HG02870 (cell line): ENCODE measurements around the gene ZDHHC12.
A peak's percentile ranks its signal among the peaks of the same experiment; 100 is the strongest.
"Not testable (repeated sequence)": the region's sequence is repeated elsewhere in the genome, so short reads cannot be mapped to it uniquely, and the experiment has no call there.

Experiments used
- ATAC-seq: cut with Tn5 transposase; IDR thresholded peaks from one replicate; pipeline ENCODE4 v1.9.1; 2021; ENCODE audit warnings: mild to moderate bottlenecking, moderate library complexity; ENCODE audit not compliant: unreplicated experiment

ZDHHC12 gene

DNA sequence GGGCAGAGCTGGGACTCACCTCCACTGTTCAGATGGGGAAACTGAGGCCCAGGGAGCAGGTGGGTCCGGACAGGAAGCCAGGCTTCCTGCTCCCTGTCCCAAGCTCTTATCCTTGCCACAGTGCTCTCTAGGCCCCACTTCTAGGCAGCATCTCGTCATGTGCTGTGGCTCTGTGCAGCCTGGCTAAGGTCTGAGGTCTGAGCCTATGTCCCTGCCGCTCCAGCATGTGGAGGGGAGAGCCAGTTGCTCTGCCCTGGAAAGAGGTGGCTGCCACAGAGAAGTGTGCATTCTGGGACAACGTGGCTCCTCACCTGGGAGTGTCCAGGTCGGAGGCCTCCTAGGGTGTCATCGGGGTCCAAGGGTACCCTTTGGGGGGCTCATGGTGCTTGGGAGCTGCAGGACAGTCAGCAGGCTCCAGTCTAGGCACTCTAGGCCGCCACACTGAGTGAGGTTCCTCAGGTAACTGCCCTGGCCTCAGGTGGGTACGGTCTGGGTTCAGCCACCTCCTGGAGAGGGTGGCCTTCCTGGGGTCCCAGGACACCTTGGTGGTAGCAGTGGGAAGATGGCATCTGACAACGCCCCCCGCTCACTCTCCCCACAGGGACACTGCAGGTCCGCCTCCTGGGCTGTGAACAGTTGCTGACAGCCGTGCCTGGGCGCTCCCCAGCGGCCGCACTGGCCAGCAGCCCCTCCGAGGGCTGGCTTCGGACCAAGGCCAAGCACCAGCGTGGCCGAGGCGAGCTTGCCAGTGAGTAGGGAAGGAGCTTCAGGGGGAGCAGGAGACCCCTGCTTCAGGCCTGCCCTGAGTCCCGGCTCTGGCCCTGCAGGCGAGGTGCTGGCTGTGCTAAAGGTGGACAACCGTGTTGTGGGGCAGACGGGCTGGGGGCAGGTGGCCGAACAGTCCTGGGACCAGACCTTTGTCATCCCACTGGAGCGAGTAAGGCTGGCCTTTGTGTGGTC, 11.2 kb downstream of the ZDHHC12 start:
- ATAC-seq: no peak

DNA sequence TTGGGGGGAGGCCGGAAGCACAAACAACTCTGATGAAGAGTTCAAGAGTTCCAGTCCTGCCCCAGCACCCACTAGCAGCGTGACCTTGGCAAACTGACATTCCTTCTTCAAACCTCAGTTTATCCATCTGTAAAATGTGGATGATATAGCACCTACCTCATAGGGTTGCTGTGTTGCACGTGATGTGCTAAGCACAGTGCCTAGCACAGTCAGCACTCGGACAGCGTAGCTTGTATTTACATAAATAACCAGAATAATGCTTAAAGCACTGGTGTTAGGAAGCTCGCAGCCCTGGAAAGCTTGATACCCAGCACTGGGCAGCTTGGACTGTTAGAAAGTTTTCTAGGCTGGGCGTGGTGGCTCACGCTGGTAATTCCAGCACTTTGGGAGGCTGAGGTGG, 16.5 kb downstream of the ZDHHC12 start:
- no peak for ATAC-seq

DNA sequence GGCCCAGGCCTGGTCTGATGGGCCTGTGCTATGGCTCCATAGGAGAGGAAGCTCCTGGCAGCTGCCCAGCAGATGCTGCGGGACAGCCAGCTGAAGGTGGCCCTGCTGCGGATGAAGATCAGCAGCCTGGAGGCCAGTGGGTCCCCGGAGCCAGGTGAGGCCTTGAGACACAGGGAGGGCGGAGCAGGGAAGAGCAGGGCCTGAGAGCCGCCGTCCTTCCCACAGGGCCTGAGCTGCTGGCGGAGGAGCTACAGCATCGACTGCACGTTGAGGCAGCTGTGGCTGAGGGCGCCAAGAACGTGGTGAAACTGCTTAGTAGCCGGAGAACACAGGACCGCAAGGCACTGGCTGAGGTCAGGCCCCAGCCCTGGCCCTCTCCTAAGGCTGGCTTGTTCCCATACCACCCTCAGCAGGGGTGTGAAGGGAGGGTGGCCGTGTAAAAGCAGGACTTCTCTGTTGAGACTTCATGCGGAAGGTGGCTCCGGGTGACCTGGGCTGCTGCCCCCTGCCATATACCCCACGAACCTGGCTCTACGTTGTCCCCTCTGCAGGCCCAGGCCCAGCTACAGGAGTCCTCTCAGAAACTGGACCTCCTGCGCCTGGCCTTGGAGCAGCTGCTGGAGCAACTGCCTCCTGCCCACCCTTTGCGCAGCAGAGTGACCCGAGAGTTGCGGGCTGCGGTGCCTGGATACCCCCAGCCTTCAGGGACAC, 17.1 kb downstream of the ZDHHC12 start:
- no peak for ATAC-seq

DNA sequence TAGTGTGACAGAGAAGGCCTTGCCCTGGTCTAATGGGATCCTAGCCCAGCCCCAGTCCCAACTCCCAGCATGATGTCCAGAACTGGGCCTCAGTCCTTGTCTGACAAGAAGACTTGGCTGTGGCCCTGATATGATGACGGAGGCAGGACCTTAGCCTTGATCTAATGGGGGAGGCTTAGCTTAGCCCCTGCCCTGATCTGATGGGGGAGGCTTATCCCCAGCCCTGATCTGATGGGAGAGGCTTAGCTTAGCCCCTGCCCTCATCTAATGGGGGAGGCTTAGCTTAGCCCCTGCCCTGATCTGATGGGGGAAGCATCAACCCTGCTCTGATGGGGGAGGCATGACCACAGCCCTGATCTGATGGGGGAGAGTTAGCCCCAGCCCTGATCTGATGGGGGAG, 17.9 kb downstream of the ZDHHC12 start:
- no peak for ATAC-seq

DNA sequence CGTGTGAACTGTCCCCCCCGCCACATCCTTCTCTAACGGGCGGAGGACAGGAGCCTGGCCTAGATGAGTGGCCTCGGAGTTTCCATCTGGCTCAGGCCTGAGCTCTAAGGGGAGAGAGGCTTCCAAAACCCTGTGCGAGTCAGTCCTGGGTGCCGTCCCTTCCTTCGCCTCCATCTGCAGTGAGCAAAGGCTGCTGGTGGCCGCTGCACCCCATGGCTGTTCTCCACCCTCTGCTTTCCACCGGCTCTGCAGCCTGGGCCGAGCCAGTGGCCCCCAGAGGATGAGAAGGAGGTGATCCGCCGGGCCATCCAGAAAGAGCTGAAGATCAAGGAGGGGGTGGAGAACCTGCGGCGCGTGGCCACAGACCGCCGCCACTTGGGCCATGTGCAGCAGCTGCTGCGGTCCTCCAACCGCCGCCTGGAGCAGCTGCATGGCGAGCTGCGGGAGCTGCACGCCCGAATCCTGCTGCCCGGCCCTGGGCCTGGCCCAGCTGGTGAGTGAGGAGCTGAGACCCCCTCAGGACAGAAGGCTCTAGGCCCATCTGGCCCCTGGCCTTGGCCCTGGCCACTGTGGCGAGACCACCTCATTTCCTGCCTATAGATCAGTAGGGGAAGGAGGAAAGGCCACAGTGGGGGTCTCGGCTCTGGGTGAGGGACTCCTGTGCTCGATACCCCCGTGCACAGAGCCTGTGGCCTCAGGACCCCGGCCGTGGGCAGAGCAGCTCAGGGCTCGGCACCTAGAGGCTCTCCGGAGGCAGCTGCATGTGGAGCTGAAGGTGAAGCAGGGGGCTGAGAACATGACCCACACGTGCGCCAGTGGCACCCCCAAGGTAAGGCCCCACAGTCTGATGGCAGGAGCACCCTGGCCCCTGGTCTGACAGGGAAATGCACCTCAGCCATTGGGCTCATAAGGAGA, 18.6 kb downstream of the ZDHHC12 start:
- no peak for ATAC-seq

DNA sequence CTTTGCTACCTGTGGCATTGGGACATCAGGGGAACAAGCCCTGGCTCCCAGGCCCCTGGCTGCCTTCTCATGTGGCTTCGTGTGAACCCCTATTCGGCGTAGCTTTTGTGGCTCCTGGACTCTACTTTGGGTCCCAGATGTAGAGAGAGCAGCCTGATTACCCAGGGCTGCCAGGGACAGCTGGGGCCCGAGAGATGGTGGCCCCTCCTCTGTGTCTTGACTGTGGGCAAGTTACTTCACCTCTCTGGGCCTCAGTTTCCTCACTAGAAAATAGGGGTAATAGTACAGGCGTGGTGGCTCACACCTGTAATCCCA, 19.6 kb downstream of the ZDHHC12 start:
- no peak for ATAC-seq

DNA sequence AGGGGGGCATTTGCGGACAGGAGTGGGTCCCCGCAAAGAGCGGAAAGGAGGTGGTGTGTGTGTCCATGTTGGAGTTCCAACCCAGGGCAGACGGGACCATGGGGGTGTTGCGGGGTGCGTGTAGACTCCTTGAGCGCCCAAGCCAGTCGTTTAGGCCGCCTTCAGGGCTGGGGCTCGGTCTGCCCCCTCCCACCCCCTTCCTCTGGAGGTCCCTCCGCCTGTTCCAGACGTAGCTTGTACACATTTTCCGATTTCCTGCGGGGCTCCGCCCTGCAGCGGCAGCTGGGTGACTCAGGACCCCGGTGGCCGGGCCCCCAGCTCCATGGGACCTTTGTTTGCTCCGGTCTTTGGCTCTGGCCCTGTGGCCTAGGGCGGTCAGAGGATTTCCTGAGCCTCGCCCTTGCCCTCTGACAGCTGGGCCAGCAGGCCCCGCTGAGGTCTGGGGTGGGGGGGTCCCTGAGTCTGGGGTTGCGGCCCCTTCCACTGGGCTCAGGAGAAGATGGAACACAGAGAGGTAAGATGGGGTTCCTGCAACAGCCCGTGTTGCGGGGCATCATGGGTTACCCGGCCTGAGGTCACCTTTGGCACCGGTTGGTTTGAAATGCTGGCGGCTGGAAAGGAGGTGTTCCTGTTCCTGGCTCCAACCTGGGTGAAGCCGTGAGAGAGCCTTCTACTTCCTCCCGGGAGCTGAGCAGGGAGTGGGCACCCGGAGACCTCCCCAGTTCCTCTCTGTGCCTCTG, 20.1 kb downstream of the ZDHHC12 start:
- no peak for ATAC-seq

DNA sequence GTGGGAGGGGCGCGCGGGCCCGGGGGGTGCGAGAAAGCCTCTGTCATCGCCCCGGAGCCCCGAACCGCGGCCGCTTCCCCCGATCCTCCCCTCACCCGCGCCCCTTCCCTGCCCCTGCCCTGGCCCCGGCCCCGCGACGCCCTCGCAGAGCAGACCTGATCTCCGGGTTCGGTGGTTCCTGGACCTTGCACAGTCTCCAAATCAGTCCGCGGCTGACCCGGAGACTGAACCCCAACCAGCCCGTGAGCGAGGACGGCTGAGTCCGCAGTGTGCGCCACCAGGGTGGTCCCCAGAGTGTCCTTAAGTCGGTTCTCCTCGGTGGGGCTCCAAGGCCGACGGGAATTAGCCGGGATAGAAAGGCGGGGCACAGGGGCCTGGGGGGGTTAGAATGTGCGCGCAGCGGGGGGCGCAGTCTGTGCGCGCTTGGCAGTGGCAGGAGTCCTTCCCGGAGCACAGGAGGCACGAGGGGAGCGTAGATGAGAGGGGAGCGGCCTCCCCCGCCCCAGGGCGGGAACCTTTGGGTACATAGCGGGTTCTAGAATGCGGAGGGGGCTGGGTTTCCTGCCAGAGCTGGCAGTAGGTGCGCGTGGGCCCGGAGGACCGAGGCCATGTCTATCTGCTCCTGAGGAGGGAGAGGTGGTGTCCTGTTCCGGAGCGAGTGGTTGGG, 20.8 kb downstream of the ZDHHC12 start:
- peak; percentile 13 for ATAC-seq

DNA sequence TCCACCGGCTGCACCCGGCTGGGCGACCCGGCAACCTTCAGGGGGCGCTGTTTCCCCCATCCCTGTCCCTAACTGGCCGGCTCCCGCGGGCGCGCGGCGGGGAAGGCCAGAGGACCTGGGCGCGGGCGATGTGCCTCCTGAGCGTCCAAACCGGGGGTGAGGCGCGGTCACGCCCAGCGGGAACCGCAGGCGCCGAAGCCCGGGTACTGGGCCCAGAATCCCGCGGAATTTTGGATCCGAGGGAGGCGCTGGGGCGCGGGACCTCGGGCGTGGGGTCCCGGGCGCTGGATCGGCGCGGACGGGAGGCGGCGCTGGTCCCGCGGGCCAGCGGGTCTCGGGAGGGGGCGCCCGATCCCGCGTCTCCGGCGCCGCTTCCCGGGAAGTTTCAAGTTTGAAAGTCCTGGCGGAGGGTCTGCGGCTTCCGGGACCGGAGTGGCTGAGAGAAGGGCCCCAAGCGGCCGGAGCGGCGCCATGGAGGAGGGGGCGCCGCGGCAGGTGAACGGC, 21.4 kb downstream of the ZDHHC12 start, which contains the start of gene PKN3:
Gene PKN3 (plus strand): TSS at position 59 of the 504 bp plus-strand sequence. CDS start 413 bp downstream, at position 472.
- ATAC-seq: peak; percentile 56

DNA sequence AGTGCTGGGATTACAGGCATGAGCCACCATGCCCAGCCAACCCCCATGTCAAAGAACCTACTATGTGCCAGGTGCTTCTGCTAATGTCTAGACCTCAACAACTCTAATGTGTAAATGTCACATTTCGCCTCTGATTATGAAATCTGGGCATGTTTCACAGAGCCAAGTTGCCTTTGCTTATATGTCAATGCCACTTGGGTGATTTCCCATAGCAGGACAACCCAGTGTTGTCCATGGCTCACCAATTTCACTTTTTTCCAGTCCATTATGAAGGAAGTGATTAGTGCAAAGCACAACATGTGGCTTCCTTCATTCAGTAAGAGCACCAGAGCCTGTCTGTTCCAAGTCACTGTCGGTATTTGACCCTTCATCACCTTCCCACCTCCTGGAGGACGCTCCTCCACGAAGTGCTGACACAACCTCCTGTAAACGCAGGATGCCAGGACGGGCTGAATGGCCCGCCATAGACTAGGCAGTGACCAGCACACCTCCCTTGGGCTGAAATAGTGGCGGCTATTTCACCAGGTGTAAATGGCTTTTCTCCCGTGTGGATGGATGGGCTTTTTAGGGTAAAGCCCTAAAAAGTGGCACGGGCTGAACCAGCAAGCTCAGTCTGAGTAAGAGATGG, 22.6 kb downstream of the ZDHHC12 start:
- no peak for ATAC-seq

DNA sequence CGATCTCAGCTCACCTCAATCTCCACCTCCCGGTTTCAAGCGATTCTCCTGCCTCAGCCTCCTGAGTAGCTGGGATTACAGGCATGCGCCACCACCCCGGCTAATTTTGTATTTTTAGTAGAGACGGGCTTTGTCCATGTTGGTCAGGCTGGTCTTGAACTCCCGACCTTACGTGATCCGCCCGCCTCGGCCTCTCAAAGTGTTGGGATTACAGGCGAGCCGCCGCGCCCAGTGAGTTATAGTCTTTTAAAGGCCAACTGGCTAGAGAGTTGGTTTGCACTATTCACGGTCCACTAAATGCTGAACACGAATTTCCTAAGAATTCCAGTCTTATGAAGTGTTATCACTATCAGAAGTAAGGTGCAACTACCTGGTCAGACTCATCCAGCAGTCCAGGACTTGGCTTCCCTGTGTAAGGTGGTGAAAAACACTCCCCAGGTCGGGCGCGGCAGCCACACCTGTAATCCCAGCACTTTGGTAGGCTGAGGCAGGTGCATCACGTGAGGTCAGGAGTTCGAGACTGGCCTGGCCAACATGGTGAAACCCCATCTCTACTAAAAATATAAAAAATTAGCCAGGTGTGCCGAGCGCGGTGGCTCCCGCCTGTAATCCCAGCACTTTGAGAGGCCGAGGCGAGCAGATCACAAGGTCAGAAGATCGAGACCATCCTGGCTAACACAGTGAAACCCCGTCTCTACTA, 24.7 kb downstream of the ZDHHC12 start:
- not testable (repeated sequence) for ATAC-seq

DNA sequence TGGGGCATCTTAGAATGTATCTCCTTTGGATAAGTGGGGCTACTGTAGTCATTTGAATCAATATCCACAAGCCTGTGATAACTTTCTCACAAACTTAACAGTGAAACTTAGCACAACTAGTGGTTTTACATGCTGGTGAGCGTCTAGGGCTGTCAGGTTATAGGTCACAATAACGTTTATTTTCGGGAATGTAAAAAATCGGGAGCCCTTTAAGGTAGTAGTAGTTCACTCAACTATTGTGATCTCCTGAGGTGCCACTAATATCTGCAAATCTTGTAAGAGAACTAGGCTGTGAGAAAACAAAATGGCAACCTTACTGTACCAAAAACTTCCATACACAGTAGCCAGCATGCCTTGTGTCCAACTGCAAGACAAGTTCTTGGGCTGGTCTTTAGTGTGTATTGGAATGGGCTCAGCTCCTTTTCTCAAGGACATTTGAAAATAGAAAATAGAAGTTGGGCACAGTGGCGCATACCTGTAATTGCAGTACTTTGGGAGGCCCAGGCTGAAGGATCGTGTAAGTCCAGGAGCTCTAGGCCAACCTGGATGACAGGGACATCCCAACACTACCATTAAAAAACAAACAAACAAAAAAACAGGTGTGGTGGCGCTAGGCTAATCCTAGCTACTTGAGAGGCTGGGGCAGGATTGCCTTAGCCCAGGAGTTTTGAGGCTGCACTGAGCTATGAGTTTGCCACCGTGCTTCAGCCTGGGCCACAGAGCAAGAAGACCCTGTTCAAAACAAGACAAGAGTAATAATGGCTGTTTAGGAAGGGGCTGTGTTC, 26.8 kb downstream of the ZDHHC12 start:
- no peak for ATAC-seq

DNA sequence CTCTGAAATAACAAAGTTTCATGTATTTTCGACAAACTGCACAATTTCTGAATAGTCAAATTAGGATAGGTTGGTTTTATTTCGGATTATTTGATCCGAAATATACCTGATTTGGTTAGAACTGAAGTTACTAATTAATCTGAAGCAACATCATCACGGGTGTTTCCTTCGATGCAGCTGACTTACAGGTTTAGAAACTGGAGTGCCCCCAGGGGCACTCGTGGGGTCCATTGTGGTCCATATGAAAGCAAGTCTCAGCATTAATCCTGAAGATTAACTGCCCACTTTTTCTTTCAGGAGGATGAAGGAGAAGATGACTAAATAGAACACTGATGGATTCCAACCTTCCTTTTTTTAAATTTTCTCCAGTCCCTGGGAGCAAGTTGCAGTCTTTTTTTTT, 29.6 kb downstream of the ZDHHC12 start:
- ATAC-seq: no peak

DNA sequence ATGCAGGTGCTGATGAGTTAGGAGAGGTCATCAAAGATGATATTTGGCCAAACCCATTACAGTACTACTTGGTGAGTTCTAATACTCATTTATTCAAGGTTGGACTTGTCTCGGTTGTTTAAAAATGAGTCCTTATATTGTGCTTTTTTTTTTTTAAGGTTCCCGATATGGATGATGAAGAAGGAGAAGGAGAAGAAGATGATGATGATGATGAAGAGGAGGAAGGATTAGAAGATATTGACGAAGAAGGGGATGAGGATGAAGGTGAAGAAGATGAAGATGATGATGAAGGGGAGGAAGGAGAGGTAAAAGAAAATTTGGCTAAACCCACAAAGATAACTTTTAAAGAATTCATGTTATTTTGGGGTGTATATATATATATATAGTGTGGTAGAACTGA, 30.2 kb downstream of the ZDHHC12 start:
- not testable (repeated sequence) for ATAC-seq

DNA sequence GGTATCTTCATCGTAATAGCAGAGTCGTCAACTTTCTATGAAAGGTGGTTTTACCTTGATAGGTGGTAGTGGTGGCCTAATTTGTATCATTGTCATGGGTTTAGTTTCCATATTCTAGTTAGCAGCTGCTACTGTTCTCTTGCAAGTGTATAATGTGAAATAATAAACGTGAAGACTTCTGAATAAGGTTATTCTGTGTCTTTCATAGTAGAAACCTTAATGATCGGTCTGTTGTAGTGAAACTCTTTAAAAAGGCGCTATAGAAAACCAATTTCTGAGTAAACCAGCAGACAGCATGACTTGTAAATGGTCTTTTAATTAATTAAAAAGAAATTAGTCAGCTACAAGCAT, 33.3 kb downstream of the ZDHHC12 start:
- ATAC-seq: no peak

DNA sequence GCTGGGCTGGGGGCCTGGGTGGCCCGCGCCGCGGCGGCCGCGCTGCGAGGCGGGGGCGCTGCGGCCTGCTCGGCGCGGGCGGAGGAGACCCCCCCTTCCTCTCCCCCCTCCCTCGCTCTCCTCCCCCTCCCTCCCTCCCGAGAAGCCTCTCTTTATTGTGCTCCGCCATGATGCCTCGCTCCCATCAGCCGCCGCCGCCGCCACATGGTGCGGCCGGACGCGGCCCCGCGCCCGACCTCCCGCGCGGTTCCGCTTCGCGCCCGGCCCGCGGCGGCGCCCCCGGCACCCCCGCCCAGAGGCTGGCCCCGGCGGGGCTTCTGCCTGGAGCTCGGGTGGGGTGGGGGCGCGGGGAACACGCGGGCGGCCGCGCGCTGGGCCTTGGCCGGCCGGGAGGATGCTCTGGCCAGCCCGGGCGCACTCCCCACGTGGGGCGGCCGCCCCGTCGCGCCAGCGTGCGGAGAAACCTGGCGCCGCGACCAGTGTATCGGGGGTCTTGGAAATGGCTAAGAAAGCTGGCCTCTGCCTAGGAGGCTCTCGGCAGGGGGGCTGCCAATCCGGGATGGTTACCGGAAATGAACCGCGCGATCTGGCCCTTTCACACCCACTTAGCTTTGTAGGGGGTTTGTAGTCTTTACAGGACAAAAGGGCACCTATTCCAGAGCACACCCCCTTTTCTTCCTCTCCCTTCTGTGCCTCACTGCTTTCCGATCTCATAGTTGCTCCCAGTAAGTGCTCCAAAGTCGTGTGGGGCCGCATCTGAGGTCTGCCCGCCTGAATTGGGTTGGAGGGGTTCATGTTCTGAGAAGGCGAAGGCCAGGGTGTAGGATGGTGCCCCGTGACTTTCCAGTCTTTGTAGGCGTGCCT, 33.9 kb downstream of the ZDHHC12 start:
- no peak for ATAC-seq

DNA sequence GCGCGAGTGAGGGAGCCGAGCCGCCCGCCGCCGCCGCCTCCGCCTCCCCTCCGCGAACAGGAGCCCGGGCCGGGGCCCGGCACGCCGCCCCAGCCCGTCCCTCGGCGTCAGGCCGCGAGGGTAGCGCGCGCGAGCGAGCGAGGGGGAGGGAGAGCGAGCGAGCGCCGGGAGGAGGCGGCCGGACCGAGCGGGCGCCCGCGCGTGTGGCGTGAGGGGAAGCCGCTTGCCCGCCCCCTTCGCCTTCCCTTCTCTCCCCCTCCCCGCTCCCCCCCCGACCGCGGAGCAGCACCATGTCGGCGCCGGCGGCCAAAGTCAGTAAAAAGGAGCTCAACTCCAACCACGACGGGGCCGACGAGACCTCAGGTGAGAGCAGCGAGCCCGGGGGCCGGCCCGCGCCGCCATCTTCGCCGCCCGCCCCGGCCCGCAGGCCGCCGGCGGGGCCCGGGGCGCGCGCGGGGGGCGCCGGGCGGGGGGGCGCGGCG, 34.6 kb downstream of the ZDHHC12 start:
- ATAC-seq: peak; percentile 6
